K562 (cell line): ENCODE results near the gene GAB2. TPM values are rescaled to one million over a fixed set of nuclear protein-coding genes. Genes with fewer than 3 reads are reported as not detected.

Source experiments
- ELF2 ChIP-seq: fragments of 250-450 bp; sonication (Bioruptor Pico); IDR thresholded peaks from 2 replicates; pipeline ENCODE4 v1.5.0; 2021; ENCODE audit warnings: mild to moderate bottlenecking
- KDM5B ChIP-seq: fragments of 200-600 bp; sonication (generic); IDR thresholded peaks from 2 replicates; pipeline ENCODE4 v1.6.1; 2012; ENCODE audit warnings: low read depth, mild to moderate bottlenecking, moderate library complexity, low read length, control low read depth, inconsistent platforms; ENCODE audit not compliant: insufficient replicate concordance
- NR4A1 ChIP-seq, 2 experiments: fragments of 250-450 bp in 1 of 2; fragments of 450-650 bp in 1 of 2; sonication (Bioruptor Pico) in 1 of 2; IDR thresholded peaks; 2 replicates each; pipeline versions ENCODE4 v1.4.0 to v1.6.1; 2016 to 2020; ENCODE audit warnings: mild to moderate bottlenecking in 2 of 2, missing compliant biosample characterization in 1 of 2, missing genetic modification characterization in 1 of 2, moderate library complexity in 1 of 2
- RBM34 ChIP-seq: fragments of 200-400 bp; formaldehyde crosslinking; IDR thresholded peaks from 2 replicates; pipeline ENCODE4 v1.6.1; 2018; ENCODE audit warnings: low read length, borderline replicate concordance; ENCODE audit not compliant: insufficient read depth
- TCF7L2 ChIP-seq: fragments of 150-350 bp; IDR thresholded peaks from 2 replicates; pipeline ENCODE4 v1.6.1; 2016; ENCODE audit warnings: low read depth, mild to moderate bottlenecking, low read length, moderate library complexity
- ZNF224 ChIP-seq: sonication (generic); formaldehyde crosslinking; IDR thresholded peaks from 2 replicates; pipeline ENCODE4 v1.8.0; 2022; ENCODE audit warnings: mild to moderate bottlenecking, missing genetic modification reagents
- polyA plus RNA-seq, 8 experiments: library from polyadenylated mRNA; depleted of rRNA in 4 of 8; stranded (reverse) in 5 of 8; unstranded in 3 of 8; fragments of >200 nt; fragmentation: Nextera tagmentation in 2 of 8; fragmentation: Illumina TruSeq in 1 of 8; extraction: Ambion mirVana in 2 of 8; extraction: Trizol in 1 of 8; gene quantifications; 2 replicates each; pipeline versions ENCODE4 v1.2.1 to v1.2.3, GENCODE V29; 2011 to 2014; ENCODE audit warnings: inconsistent platforms in 1 of 8, missing spikeins in 1 of 8
- total RNA-seq, 7 experiments: library from RNA; depleted of rRNA in 6 of 7; stranded (reverse); fragments of >200 nt in 6 of 7; fragmentation: Illumina TruSeq in 2 of 7; extraction: Trizol in 2 of 7; gene quantifications; 2 replicates each; pipeline versions ENCODE4 v1.2.1 to v1.2.3, GENCODE V29; 2011 to 2021; ENCODE audit warnings: low replicate concordance in 1 of 7
- TF ChIP-seq, protein P1 (sequence below): fragments of 250-450 bp; sonication (Bioruptor Pico); IDR thresholded peaks from 2 replicates; pipeline ENCODE4 v1.4.0; 2020; ENCODE audit warnings: mild to moderate bottlenecking
- TF ChIP-seq, protein P2 (sequence below): fragments of 200-800 bp; sonication (Bioruptor generic); IDR thresholded peaks from 2 replicates; pipeline ENCODE4 v1.6.1; 2017; ENCODE audit warnings: missing genetic modification characterization, missing compliant biosample characterization

GAB2 gene
- total and polyA plus RNA-seq, 9 of the 15 experiments (the other 6 are each of a cell fraction or from before 2014, with no cell fraction given), result 2.3 to 35.2 (median 16.1) TPM

DNA sequence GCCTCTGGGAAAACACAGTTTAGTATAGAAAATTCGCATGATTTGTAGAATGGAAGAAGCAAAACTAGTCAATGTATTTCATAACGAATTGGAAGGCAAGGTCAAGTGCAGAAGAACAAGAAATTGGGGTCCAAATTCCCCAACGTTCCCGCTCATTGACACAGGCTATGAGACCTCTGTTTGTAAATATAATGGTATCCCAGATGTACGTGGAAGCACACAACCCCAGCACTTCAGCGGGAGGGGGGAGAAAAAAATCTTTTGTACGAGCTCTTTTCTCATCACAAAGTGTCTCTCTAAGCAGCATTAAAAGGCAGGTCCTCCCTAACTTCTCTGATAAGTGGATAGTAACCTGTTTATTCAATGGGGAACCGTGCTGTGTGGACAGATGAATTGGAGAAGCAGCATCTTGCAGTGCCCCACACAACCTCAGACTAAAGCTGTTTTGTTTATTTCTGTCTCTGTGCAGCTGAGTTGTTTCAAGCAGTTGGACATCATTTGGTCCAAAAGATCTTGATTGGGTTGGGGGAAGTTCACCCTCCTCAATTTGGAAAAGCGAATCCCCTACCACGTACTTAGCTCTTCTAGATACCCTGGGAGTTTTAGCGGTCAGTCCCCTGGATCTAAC lies 1.1 kb upstream of the GAB2 start (continued):
- TF ChIP-seq, protein P1, sequence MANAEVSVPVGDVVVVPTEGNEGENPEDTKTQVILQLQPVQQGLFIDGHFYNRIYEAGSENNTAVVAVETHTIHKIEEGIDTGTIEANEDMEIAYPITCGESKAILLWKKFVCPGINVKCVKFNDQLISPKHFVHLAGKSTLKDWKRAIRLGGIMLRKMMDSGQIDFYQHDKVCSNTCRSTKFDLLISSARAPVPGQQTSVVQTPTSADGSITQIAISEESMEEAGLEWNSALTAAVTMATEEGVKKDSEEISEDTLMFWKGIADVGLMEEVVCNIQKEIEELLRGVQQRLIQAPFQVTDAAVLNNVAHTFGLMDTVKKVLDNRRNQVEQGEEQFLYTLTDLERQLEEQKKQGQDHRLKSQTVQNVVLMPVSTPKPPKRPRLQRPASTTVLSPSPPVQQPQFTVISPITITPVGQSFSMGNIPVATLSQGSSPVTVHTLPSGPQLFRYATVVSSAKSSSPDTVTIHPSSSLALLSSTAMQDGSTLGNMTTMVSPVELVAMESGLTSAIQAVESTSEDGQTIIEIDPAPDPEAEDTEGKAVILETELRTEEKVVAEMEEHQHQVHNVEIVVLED (CRISPR knock-in tag), result no peak
- TF ChIP-seq ELF2 (CRISPR knock-in tag) (no peak), ZNF224 (CRISPR knock-in tag) (no peak), TCF7L2 (no peak), KDM5B (no peak), RBM34 (no peak), NR4A1 (CRISPR knock-in tag; IDR thresholded peaks at IDR 0.05) (no peak), NR4A1 (tag; IDR thresholded peaks at IDR 0.05) (no peak)
- TF ChIP-seq, protein P2, sequence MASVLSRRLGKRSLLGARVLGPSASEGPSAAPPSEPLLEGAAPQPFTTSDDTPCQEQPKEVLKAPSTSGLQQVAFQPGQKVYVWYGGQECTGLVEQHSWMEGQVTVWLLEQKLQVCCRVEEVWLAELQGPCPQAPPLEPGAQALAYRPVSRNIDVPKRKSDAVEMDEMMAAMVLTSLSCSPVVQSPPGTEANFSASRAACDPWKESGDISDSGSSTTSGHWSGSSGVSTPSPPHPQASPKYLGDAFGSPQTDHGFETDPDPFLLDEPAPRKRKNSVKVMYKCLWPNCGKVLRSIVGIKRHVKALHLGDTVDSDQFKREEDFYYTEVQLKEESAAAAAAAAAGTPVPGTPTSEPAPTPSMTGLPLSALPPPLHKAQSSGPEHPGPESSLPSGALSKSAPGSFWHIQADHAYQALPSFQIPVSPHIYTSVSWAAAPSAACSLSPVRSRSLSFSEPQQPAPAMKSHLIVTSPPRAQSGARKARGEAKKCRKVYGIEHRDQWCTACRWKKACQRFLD (CRISPR knock-in tag), result no peak
